Sigmoid colon (tissue), 7 donors: ENCODE measurements around the gene TSPAN11. TPM values are rescaled to one million over a fixed set of nuclear protein-coding genes. Genes with fewer than 3 reads are reported as not detected.

Experiments used
- DNase-seq: peaks from one replicate; pipeline ENCODE4 v3.0.0-alpha.2; 2019
- H3K27ac ChIP-seq, 4 donors: fragments of 200-600 bp; sonication (generic); one replicate each; pipeline ENCODE4 v1.5.1; 2016 to 2019; ENCODE audit warnings: mild to moderate bottlenecking in 1 of 4
- H3K27me3 ChIP-seq, 3 donors: fragments of 200-600 bp; sonication (generic); one replicate each; pipeline ENCODE4 v1.5.1; 2019; ENCODE audit warnings: mild to moderate bottlenecking in 1 of 3
- H3K36me3 ChIP-seq, 4 donors: fragments of 200-600 bp; sonication (generic); one replicate each; pipeline ENCODE4 v1.5.1; 2016 to 2019
- H3K4me1 ChIP-seq, 4 donors: fragments of 200-600 bp; sonication (generic); one replicate each; pipeline ENCODE4 v1.5.1; 2017 to 2019
- H3K4me3 ChIP-seq, 4 donors: fragments of 200-600 bp; sonication (generic); one replicate each; pipeline ENCODE4 v1.5.1; 2017 to 2019; ENCODE audit warnings: mild to moderate bottlenecking in 2 of 4, moderate library complexity in 1 of 4
- H3K9me3 ChIP-seq, 4 donors: fragments of 200-600 bp in 3 of 4; sonication (generic) in 3 of 4; one replicate each; pipeline versions ENCODE4 v1.5.1 to v1.6.1; 2013 to 2019
- CTCF ChIP-seq, 4 experiments: fragments of 450-650 bp in 3 of 4; fragments of 200-600 bp in 1 of 4; IDR thresholded peaks; one replicate each; pipeline ENCODE4 v1.5.1; 2016 to 2019; ENCODE audit warnings: antibody characterized with exemption in 4 of 4, mild to moderate bottlenecking in 3 of 4, moderate library complexity in 2 of 4
- EP300 ChIP-seq, 4 donors: sonication (generic); formaldehyde crosslinking; IDR thresholded peaks; one replicate each; pipeline ENCODE4 v1.6.1; 2017; ENCODE audit warnings: antibody characterized with exemption in 4 of 4
- POLR2A ChIP-seq, 2 donors: fragments of 450-650 bp; IDR thresholded peaks; one replicate each; pipeline ENCODE4 v1.6.1; 2016; ENCODE audit warnings: antibody characterized with exemption in 2 of 2, mild to moderate bottlenecking in 2 of 2, moderate library complexity in 2 of 2
- POLR2AphosphoS5 ChIP-seq, 4 donors: sonication (generic); formaldehyde crosslinking; IDR thresholded peaks; one replicate each; pipeline ENCODE4 v1.6.1; 2017; ENCODE audit warnings: antibody characterized with exemption in 4 of 4
- WGBS, 2 donors: extraction: QIAGEN DNeasy Blood & Tissue Kit; methylation state at CpG; one replicate each; pipeline ENCODE4 v1.1.7; 2013; 5-methylcytosine and 5-hydroxymethylcytosine counted together
- intact Hi-C: fragments of 100-400 bp; cut with DNase I; formaldehyde crosslinking; loops from one replicate; pipeline ENCODE4 v1.15.1; 2023
- polyA plus RNA-seq, 3 donors: library from polyadenylated mRNA; stranded (reverse); fragments of 200-250 nt; gene quantifications; one replicate each; pipeline ENCODE4 v1.2.3, GENCODE V29; 2013
- total RNA-seq, 4 donors: library from RNA; depleted of rRNA; stranded (reverse); fragments of >200 nt; gene quantifications; one replicate each; pipeline ENCODE4 v1.1.0, GENCODE V29; 2016
- donor health status: healthy with polysubstance abuse.
- donor health status: Bipolar disorder and iron deficiency.
- donor health status: healthy.

The TSPAN11 gene
- total and polyA plus RNA-seq, 7 donors: 0.23 to 18.9 (median 7.8) TPM

GRCh38 chr12:31037028-31037427, 110.5 kb downstream of the TSPAN11 start:
- DNase-seq: no peak
- intact Hi-C loops: no loop called here
- H3K27ac ChIP-seq: no peak overlapping the region
- no peaks in the 10 kb centered on the region for H3K9me3 ChIP-seq
- WGBS, 2 donors: 95 to 96% methylated on average over 1 of the region's 1 CpG
- no peaks in the 10 kb centered on the region for H3K36me3 ChIP-seq
- H3K4me1 ChIP-seq: peaks cover 0 to 10% (median 5%) of the 10 kb centered on the region in 4 donors
- TF ChIP-seq CTCF (IDR thresholded peaks at IDR 0.05): no peak
- no peak for TF ChIP-seq POLR2AphosphoS5 (IDR thresholded peaks at IDR 0.05)
- TF ChIP-seq EP300 (IDR thresholded peaks at IDR 0.05): no peak
- TF ChIP-seq POLR2A (IDR thresholded peaks at IDR 0.05): no peak
- H3K27me3 ChIP-seq: no peaks in the 10 kb centered on the region
- no peak overlapping the region for H3K4me3 ChIP-seq

- Histone ChIP-seq H3K27ac (no peak overlapping the region), H3K9me3 (no peaks in the 10 kb centered on the region), H3K4me3 (no peak overlapping the region), H3K36me3 (no peaks in the 10 kb centered on the region), H3K27me3 (no peaks in the 10 kb centered on the region), H3K4me1 (peaks cover 0 to 10% (median 5%) of the 10 kb centered on the region in 4 donors)
- 90 to 97% methylated on average over 2 of the region's 2 CpGs for WGBS, 2 donors
- TF ChIP-seq POLR2AphosphoS5 (IDR thresholded peaks at IDR 0.05): no peak
- no peak for TF ChIP-seq POLR2A (IDR thresholded peaks at IDR 0.05)
- no peak for TF ChIP-seq EP300 (IDR thresholded peaks at IDR 0.05)
- no peak for TF ChIP-seq CTCF (IDR thresholded peaks at IDR 0.05)
- DNase-seq: no peak
- intact Hi-C loops: no loop called here
Observed at GRCh38 chr12:31037931-31038330, 111.4 kb downstream of the TSPAN11 start.

GRCh38 chr12:31041033-31041564, 114.6 kb downstream of the TSPAN11 start:
- Histone ChIP-seq H3K27ac (no peak overlapping the region), H3K4me1 (peaks cover 0 to 6% (median 3%) of the 10 kb centered on the region in 4 donors), H3K4me3 (no peak overlapping the region), H3K27me3 (no peaks in the 10 kb centered on the region), H3K9me3 (no peaks in the 10 kb centered on the region), H3K36me3 (no peaks in the 10 kb centered on the region)
- intact Hi-C loops: no loop called here
- TF ChIP-seq POLR2A (IDR thresholded peaks at IDR 0.05): no peak
- no peak for TF ChIP-seq EP300 (IDR thresholded peaks at IDR 0.05)
- no peak for TF ChIP-seq CTCF (IDR thresholded peaks at IDR 0.05)
- no peak for TF ChIP-seq POLR2AphosphoS5 (IDR thresholded peaks at IDR 0.05)
- no peak for DNase-seq
- 89 to 93% methylated on average over 8 of the region's 8 CpGs for WGBS, 2 donors

Other genes starting within 250 kb of the TSPAN11 start
- 10 to 100 TPM; 32.8 to 61.2 (median 37.4) TPM for gene IPO8, start 230.9 kb upstream of the TSPAN11 start, total RNA-seq
- 10 to 100 TPM; 20.1 to 25.8 (median 22.1) TPM for gene IPO8, start 230.9 kb upstream of the TSPAN11 start, polyA plus RNA-seq
- gene CAPRIN2, start 171.8 kb upstream of the TSPAN11 start, total RNA-seq: 10 to 100 TPM; 25.0 to 42.9 (median 31.5) TPM
- gene CAPRIN2, start 171.8 kb upstream of the TSPAN11 start, polyA plus RNA-seq: 1 to 10 TPM; 2.1 to 6.9 (median 3.0) TPM
- gene DDX11, start 147.1 kb downstream of the TSPAN11 start, total RNA-seq: 10 to 100 TPM in 2 of 4 donors, 1 to 10 TPM in 2; 3.6 to 20.6 (median 11.6) TPM
- 10 to 100 TPM in 1 of 3 donors, 1 to 10 TPM in 2; 6.6 to 31.4 (median 6.9) TPM for gene DDX11, start 147.1 kb downstream of the TSPAN11 start, polyA plus RNA-seq